ENCODE data around the gene KRTAP5-2. TPM values are rescaled to one million over a fixed set of nuclear protein-coding genes. Genes with fewer than 3 reads are reported as not detected.

The KRTAP5-2 gene
- total RNA-seq, 1 donor from 2014 or later: not detected

GRCh38 chr11:1638344-1638743 lies 40.2 kb upstream of the KRTAP5-2 start:
- Mint-ChIP-seq H3K36me3 (no peaks in the 10 kb centered on the region), H3K27me3 (peaks cover 27% of the 10 kb centered on the region), H3K4me1 (ENCODE audit: unreplicated experiment) (peaks cover 10% of the 10 kb centered on the region), H3K9me3 (no peaks in the 10 kb centered on the region), H3K4me3 (no peak overlapping the region), H3K27ac (no peak overlapping the region)
- DNase-seq (ENCODE audit: extremely low spot score, unreplicated experiment): no peak
- TF ChIP-seq CTCF (conservative IDR thresholded peaks at IDR 0.05): no peak

DNA sequence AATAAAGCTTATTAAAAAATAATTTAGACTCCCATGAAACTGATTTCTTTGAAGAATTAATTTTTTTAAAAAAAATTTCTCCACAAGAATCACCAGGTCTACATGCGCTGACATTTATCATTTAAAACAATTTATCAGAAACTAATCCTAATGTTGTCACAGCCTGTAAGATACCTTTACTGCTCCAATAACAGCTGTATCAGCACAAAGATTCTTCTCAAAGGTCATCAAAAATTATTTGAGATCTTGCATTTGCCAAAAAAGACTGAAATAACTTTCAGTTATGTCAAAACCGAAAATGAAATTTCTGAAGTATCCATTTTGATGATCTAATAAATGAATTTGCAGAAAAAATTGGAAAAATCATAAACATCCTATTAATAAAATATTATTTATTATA lies 39.5 kb upstream of the KRTAP5-2 start:
- H3K9me3 Mint-ChIP-seq: no peaks in the 10 kb centered on the region
- no peak overlapping the region for H3K27ac Mint-ChIP-seq
- peaks cover 31% of the 10 kb centered on the region for H3K27me3 Mint-ChIP-seq
- H3K4me3 Mint-ChIP-seq: no peak overlapping the region
- H3K36me3 Mint-ChIP-seq: no peaks in the 10 kb centered on the region
- no peak for DNase-seq (ENCODE audit: extremely low spot score, unreplicated experiment)
- peaks cover 13% of the 10 kb centered on the region for H3K4me1 Mint-ChIP-seq (ENCODE audit: unreplicated experiment)
- no peak for TF ChIP-seq CTCF (conservative IDR thresholded peaks at IDR 0.05)

GRCh38 chr11:1636291-1636950 lies 38.3 kb upstream of the KRTAP5-2 start:
- Mint-ChIP-seq H3K4me3 (no peak overlapping the region), H3K27ac (no peak overlapping the region), H3K4me1 (ENCODE audit: unreplicated experiment) (peaks cover 14% of the 10 kb centered on the region), H3K27me3 (peaks cover 39% of the 10 kb centered on the region), H3K36me3 (no peaks in the 10 kb centered on the region), H3K9me3 (no peaks in the 10 kb centered on the region)
- no peak for DNase-seq (ENCODE audit: extremely low spot score, unreplicated experiment)
- TF ChIP-seq CTCF (conservative IDR thresholded peaks at IDR 0.05): no peak

DNA sequence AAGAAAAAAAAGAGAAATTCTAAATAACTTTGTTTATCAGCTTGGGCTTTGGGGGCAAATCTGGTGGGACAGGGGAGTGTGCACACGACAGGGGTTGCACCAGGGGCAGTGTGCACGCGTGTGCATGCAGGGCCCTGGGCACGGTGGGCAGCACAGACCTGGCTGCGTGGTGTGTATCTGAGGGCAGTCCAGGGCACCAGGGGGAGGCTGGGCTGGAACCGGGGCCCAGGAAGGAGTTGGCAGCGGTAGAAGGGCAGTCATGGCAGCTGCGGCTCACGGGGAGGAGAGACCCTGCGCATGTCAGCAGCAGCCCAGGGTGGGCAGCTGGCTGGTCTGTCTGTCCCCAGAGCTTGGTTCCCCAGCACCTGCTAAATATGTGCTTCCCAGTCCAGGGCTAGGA lies 35.8 kb upstream of the KRTAP5-2 start:
- Mint-ChIP-seq H3K27ac (no peak overlapping the region), H3K9me3 (no peaks in the 10 kb centered on the region), H3K4me3 (no peak overlapping the region), H3K27me3 (peaks cover 36% of the 10 kb centered on the region), H3K36me3 (no peaks in the 10 kb centered on the region), H3K4me1 (ENCODE audit: unreplicated experiment) (peaks cover 4% of the 10 kb centered on the region)
- DNase-seq (ENCODE audit: extremely low spot score, unreplicated experiment): no peak
- TF ChIP-seq CTCF (conservative IDR thresholded peaks at IDR 0.05): no peak

- Mint-ChIP-seq H3K36me3 (no peaks in the 10 kb centered on the region), H3K27me3 (peaks cover 38% of the 10 kb centered on the region), H3K27ac (no peak overlapping the region), H3K4me1 (ENCODE audit: unreplicated experiment) (peaks cover 4% of the 10 kb centered on the region), H3K9me3 (no peaks in the 10 kb centered on the region), H3K4me3 (no peak overlapping the region)
- DNase-seq (ENCODE audit: extremely low spot score, unreplicated experiment): no peak
- TF ChIP-seq CTCF (conservative IDR thresholded peaks at IDR 0.05): no peak
Observed at GRCh38 chr11:1632053-1632714, 34.1 kb upstream of the KRTAP5-2 start.
